Measurements from ENCODE around the gene HP. TPM values are rescaled to one million over a fixed set of nuclear protein-coding genes. Genes with fewer than 3 reads are reported as not detected.
"Not testable (repeated sequence)": the region's sequence is repeated elsewhere in the genome, so short reads cannot be mapped to it uniquely, and the experiment has no call there.

The HP gene, protein sequence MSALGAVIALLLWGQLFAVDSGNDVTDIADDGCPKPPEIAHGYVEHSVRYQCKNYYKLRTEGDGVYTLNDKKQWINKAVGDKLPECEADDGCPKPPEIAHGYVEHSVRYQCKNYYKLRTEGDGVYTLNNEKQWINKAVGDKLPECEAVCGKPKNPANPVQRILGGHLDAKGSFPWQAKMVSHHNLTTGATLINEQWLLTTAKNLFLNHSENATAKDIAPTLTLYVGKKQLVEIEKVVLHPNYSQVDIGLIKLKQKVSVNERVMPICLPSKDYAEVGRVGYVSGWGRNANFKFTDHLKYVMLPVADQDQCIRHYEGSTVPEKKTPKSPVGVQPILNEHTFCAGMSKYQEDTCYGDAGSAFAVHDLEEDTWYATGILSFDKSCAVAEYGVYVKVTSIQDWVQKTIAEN
- total RNA-seq, result 6.4 TPM
- long read RNA-seq, result 0 reads

DNA sequence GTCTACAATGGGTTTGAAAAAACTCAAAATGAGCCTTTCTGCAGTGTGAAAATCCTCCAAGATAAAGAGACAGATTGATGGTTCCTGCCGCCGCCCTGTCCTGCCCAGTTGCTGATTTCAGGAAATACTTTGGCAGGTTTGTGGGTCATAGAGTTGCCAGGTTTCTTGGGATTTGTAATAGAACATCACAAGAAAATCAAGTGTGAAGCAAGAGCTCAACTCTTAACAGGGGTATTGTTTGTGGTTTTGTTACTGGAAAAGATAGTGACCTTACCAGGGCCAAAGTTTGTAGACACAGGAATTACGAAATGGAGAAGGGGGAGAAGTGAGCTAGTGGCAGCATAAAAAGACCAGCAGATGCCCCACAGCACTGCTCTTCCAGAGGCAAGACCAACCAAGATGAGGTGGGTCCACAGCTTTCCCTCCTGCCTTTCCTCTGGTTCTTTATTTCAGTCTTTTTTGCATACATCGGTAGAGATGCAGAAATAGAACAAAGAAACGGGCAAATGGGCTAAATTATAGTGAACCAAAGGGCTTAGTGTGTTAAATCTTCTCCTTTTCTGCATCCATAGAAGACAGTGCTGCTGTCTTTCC is at the start of gene HP:
Gene HP (plus strand): TSS at position 252 of the 594 bp plus-strand sequence. CDS start 148 bp downstream, at position 400.
- DNase-seq; intact Hi-C loops (cut with DNase I); ATAC-seq (ENCODE audit: poor library complexity): not testable (repeated sequence)

DNA sequence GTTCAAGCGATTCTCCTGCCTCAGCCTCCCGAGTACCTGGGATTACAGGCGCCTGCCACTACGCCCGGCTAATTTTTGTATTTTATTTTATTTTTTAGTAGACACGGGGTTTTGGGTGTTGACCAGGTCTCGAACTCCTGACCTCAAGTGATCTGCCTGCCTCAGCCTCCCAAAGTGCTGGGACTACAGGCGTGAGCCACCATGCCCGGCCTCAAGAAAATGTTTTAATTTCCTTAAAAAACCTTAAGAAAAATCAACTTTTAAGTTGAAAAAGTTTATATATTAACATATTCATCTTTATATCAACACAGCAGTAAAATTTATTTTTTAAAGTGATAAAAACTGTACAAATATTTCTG is 46.3 kb upstream of the HP start:
- intact Hi-C loops (cut with DNase I); ATAC-seq (ENCODE audit: poor library complexity); DNase-seq: not testable (repeated sequence)

DNA sequence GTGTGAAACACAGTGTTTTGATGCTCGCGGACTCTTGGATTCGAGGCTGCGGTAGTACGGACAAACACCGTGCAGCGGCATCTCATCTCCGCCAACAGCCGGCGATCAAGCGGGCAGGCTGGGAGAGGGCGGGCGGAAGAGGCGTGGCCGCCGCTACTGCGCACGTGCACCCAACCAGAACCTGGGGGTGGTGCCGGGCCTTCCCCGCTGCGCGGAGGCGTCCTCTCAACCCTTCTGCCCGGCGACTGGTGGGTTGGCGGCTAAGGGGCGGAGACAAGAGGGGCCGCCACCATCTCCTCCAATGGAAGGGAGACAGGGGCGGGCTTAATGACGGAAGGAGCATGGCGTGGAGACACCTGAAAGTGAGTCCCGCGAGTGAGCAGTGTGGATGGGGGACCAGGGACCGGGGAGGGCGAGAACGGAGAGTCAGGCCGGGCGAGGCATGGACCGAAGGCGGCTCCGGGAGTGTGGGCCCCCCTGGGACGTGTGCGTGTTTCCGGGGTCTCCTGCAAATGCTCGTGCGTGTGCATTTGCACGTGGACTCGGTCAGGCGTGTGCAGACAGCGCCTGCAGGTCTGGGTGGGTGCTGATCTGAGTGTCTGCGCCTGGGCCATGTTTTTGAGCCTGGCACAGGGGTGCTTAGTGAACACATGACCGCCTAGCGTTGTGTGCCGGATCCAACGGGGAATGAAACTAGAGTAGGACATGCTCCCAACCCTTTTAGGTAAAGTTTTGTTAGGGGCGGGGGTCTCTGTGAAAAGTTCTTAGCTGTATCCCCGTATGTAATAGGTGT is 45.7 kb upstream of the HP start, which contains the start of gene DHODH:
Gene DHODH (plus strand): TSS at position 321 of the 793 bp plus-strand sequence. CDS start 21 bp downstream, at position 342.
- peak; percentile 100 for ATAC-seq (ENCODE audit: poor library complexity)
- intact Hi-C loops (cut with DNase I), result no loop called here
- peak; percentile 98 for DNase-seq

DNA sequence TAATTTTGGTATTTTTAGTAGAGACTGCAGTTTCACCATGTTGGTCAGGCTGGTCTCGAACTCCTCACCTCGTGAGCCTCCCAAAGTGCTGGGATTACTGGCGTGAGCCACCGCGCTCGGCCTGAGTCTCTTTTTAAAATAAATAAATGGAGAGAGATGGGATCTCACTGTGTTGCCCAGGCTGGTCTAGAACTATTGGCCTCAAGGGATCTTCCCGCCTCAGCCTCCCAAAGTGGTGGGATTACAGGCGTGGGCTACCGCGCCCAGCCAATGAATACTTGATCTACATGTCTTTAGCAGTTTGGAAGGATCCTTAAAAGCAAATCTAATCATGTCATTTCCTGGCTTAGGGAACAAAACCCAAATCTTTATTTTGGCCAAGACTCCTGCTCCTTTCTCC is 44.5 kb upstream of the HP start:
- no peak for ATAC-seq (ENCODE audit: poor library complexity)
- no peak for DNase-seq
- intact Hi-C loops (cut with DNase I), result no loop called here

DNA sequence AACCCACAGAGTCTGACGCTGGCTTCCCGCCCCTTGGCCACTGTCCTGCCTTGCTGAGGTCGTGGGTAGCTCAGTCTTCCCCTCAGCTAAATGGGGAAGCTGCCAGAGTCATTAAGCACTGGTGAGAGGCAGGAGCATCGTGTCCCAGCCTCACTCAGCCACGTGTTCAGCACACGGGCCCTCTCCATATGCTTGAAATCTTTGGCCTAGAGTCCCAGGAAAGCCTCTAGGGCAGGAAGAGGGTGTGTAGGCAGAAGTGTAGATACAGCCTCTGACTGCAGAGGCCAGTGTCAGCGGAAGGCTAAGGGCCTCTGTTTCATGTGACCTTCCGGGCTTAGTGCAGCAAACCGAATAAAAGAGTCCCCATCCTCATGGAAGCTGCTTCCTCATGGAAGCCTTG is 41.7 kb upstream of the HP start:
- no peak for ATAC-seq (ENCODE audit: poor library complexity)
- DNase-seq, result no peak
- intact Hi-C loops (cut with DNase I), result no loop called here

DNA sequence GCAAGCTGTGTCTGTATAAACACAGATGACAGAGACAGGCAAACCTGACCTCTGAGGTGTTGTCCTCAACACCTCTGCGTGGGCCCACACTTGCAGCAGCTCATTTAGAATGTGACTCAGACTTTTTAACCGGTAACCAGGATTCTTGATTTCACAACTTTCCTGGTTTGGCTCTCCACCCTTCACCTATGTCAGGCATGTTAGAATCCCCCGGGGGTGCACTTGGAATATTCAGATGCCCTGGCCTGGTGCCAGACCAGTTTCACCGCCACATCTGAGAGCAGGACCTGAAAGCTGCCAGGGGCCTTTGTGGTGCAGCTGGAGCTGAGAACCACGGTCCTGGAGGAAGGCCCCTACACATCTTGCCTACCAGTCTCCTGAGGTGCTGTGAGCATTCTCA is 40.9 kb upstream of the HP start:
- peak; percentile 1 for ATAC-seq (ENCODE audit: poor library complexity)
- intact Hi-C loops (cut with DNase I), result no loop called here

DNA sequence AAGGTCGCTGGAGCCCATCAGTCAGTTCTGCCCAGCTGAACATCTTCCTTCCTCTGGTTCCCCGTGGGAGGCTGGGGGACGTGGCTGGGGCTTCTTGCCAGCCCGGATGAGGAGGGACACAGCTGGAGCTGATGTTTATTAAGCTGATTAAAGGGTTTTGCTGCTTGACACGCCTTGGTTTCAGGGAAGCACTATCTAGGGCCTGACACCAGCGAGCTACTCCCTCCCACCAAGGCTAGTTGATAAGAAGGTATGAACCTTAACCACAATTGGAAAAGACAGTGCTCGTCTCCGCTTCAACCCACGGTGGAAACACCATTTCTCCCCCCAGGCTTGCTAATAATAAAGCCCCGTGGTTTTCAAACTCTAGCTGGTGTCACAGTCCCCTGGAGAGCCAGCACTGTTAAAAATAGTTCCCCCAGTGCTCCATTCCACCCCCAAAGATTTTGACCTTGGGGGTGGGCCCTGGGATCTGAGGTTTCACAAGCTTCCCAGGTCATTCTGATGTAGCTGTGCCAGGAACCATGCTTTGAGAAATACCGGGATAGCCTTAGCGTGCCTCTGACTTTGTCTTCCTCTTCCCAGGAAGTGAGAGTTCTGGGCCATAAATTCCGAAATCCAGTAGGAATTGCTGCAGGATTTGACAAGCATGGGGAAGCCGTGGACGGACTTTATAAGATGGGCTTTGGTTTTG is 40.3 kb upstream of the HP start:
- DNase-seq, result peak; percentile 65
- intact Hi-C loops (cut with DNase I), result no loop called here
- peak; percentile 51 for ATAC-seq (ENCODE audit: poor library complexity)

More for the DNA sequence above, 40.9 kb upstream of the HP start:
- DNase-seq, result no peak

DNA sequence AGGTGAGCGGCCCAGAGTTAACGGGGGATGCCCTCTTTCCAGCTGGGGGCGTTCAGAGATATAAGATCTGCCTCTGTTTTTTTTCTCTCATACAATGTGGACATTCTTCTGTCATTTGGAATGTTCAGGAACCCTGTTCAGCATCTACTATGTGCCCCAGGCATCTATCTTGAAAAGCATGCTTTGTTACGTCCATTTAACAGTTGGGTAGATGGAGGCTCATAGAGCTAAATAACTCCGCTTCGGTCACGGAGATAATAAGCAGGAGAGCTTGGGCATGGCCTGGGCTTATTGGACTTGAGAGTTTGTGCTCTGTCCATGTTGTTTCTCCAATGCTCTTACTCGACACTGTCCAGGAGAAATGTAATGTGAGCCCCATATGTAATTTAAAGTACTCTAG is 39.6 kb upstream of the HP start:
- no peak for DNase-seq
- no peak for ATAC-seq (ENCODE audit: poor library complexity)
- intact Hi-C loops (cut with DNase I), result no loop called here

DNA sequence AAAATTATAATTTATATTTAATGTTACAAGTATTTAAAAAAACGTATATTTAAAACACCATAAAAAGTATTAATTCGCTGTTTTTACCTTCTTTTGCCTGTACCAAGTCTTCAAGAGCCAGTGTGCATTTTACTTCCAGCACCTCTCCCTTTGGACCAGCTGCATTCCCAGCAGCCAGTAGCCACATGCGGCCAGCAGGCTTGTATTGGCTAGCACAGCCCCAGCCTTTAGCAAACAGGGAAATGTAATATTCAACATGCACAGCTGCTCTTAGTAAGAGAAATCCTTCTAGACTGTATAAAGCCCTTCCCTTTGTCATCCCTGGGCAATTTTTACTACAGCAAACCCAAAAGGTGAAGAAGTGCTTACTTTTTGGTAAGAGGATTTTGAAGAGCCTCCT is 39.2 kb upstream of the HP start:
- ATAC-seq (ENCODE audit: poor library complexity) (no peak), DNase-seq (no peak)
- intact Hi-C loops (cut with DNase I), result no loop called here

DNA sequence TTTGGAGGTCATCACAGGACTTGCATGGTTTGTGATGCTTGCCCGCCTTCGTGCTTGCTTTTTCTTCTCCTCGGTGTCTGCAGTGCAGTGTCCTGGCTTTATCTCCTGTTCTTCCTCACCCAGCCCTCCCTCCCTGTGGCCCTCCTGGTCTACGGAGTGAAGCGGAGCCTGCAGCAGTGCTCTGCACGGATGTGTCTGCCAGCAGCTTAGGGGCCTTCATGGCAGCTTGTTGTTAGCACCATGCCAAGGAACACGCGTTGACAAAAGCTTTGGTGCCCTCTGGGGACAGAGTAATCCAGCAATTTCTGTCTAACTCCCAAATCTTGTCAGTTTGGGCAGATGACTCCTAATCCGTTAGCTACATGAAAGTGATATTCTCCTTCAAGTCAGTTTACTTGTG is 35.8 kb upstream of the HP start:
- intact Hi-C loops (cut with DNase I), result no loop called here

DNA sequence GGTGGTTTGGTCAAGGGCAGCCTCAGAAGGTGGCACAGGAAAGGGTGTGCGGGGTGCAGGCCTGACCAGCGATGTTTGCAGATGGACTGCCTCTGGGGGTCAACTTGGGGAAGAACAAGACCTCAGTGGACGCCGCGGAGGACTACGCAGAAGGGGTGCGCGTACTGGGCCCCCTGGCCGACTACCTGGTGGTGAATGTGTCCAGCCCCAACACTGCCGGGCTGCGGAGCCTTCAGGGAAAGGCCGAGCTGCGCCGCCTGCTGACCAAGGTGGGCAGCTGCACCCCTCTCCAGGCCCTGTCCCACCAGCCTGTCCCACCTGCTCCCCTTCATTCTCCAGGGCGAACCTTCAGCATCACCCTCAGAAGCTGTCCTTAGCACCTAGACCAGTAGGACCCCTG is 33.3 kb upstream of the HP start:
- ATAC-seq (ENCODE audit: poor library complexity), result no peak
- intact Hi-C loops (cut with DNase I), result no loop called here
- DNase-seq, result no peak

More for the DNA sequence above, 35.8 kb upstream of the HP start:
- peak; percentile 29 for ATAC-seq (ENCODE audit: poor library complexity)
- no peak for DNase-seq

DNA sequence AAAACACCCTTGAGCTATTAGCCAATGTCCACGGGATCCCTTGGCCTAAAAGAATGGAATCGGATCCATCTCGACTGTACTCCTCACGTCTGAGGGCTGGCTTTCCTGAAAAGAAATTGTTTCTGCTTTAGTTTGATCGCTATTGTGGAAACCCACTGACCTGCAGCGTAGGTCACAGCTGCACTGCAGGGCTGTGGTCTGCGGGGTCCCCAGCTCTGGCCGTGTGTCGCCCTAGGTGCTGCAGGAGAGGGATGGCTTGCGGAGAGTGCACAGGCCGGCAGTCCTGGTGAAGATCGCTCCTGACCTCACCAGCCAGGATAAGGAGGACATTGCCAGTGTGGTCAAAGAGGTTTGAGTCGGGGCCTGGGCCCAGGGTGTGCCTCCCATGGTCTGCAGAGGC is 32.2 kb upstream of the HP start:
- intact Hi-C loops (cut with DNase I), result no loop called here
- DNase-seq (no peak), ATAC-seq (ENCODE audit: poor library complexity) (no peak)

DNA sequence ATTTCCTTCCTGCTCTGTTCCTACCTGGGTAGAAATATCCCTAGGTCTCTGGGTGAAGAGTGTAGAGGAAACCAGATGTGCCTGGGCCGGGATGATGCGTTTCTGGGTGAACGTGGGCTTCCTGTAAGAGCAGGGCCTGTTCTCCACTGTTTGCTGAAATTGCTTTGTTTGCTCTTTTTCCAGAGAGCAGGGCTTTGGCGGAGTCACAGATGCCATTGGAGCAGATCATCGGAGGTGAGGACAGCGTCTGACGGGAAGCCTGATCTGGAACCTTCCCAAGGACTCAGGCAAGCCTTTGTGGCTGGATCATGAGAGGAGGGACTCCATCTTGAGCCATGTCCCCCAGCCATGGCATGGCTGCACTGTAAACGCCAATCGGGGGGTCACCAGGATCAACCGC is 30.3 kb upstream of the HP start:
- ATAC-seq (ENCODE audit: poor library complexity), result no peak

DNA sequence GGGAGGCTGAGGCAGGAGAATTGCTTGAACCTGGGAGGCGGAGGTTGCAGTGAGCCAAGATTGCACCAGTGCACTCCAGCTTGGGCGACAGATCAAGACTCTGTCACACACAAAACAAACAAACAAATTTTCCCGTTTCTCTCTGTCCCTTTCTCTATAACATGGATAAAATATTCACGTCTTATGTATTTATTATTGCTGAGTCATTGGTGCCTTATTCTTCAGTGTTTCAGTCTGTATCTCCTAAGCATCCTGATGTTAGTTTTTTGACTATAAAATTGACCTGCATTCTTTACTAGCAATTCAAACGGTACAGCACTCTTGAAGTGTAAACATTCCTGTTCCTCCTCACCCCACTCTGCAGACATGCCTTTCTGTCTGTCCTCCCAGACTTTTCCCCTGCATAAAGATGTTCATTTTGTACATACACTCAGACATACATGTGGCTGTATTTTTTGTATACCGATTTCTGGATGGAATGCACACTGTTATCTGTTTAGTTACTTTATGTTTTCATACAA is 29.4 kb upstream of the HP start:
- intact Hi-C loops (cut with DNase I), result no loop called here
- no peak for ATAC-seq (ENCODE audit: poor library complexity)
- no peak for DNase-seq

More for the DNA sequence above, 30.3 kb upstream of the HP start:
- intact Hi-C loops (cut with DNase I), result no loop called here
- no peak for DNase-seq

DNA sequence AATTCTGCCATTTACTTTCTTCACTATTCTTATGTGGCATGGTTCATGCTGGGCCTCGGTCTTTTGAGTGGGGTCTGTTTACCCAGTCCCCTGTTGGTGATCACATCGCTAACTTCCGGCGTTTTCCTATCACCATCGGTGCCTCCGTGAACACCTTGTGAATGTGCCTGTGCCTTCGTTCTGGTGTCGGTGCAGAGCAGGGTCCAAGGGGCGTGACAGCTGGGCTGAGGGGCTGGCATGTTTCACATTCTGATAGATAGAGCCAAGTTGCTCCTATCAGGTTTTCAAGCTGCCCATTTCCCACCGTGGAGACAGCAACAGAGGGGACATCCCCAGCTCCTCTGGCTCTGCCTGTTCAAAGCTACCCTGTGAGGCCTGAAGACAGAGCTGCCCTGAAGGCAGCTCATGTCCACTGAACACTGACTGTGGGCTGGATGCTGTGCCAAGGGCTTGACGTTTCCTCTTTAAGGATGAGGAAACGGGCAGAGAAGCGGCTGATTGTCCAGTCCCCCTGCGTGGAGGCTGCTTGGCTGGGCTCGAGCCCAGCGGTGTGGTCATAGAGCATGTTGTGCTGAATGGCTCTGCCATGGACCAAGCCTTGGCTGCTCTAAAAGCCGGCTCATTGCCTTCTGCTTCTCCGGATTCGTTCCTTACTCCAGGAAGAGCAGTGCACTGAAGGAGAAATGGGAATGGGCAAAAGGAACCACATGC is 28.7 kb upstream of the HP start:
- peak; percentile 12 for ATAC-seq (ENCODE audit: poor library complexity)
- DNase-seq, result no peak

DNA sequence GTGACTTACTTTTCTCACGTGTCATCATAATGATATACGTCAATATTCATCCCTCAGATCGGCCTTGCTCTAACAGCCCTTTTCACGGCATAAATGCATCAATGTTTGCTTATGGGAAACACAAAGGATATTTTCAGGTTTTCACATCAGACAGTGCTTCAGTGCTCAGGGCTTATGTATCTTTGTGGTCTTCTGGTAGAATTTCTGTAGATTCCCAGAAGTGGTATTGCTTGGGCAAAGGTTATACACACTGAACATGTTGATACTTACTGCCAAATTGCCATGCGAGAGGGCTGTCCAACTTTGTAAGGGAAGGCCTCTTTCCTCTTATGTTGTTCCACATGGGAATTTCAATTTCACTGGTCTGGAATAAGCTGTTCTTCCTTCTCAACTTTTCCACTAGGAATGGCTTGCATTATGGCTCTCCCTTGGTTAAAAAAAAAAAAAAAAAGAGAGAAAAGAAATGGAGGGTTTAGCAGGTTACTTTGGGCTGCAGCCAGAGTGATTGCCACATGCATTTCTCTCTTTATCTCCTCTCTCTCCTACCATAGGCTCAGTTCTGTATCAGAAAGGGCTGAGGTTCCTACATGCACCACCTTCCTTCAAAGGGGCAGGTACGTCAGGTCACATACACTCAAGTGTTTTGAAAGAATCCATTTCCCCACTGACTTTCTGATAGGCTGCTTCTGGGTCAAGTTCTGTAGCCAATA is 26.5 kb upstream of the HP start:
- ATAC-seq (ENCODE audit: poor library complexity) (no peak), DNase-seq (no peak)
- intact Hi-C loops (cut with DNase I), result no loop called here

More for the DNA sequence above, 28.7 kb upstream of the HP start:
- intact Hi-C loops (cut with DNase I), result no loop called here

DNA sequence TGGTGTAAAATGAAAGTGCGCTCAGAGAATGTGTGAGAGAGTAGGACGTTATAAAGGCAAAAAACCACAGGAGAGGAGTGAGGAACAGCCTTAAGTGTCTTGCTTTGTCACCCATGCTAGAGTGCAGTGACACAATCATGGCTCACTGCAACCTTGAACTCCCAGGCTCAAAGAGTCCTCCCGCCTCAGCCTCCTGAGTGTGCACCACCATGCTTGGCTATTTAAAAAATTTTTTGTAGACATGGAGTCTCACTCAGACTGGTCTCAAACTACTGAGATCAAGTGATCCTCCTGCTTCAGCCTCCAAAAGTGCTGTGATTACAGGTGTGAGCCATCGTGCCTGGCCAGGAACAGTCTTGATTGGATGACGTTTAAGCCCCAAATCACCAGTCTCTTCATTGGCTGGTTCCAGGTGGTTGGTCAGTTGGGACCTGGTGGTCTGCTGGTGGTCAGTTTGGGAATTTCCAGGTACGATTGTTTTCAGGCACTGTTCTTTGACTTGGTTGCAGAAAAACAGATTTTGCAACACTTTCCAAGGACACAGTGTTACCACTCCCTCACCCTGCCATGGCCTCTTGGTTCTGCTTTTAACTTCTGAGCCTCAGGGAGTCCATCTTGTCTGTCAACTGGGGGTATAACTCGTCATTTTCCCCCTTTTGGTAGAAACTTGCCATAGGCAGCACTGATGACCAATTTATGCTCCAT is 24.6 kb upstream of the HP start:
- no peak for ATAC-seq (ENCODE audit: poor library complexity)
- intact Hi-C loops (cut with DNase I), result no loop called here
- DNase-seq, result no peak
